Mesenchymal stem cell (in vitro differentiated cells and primary cell): ENCODE results near the gene RAMP3.
A peak's percentile ranks its signal among the peaks of the same experiment; 100 is the strongest.

Experiments used
- DNase-seq: peaks from one replicate; pipeline ENCODE4 v3.0.0-alpha.2; 2013
- H2AFZ ChIP-seq: one replicate; pipeline ENCODE4 v1.6.1; 2013; ENCODE audit warnings: low read depth, mild to moderate bottlenecking, control low read depth, inconsistent platforms, low read length, moderate library complexity
- H2AK5ac ChIP-seq: 2 replicates; pipeline ENCODE4 v1.6.1; 2013; ENCODE audit warnings: low read length, moderate library complexity, mild to moderate bottlenecking, inconsistent platforms; ENCODE audit not compliant: severe bottlenecking
- H2BK120ac ChIP-seq: one replicate; pipeline ENCODE4 v1.6.1; 2013; ENCODE audit warnings: low read depth, mild to moderate bottlenecking, inconsistent platforms, low read length, moderate library complexity
- H2BK12ac ChIP-seq, 2 experiments: one replicate each; pipeline ENCODE4 v1.6.1; 2013; ENCODE audit warnings: inconsistent platforms in 2 of 2, low read length in 2 of 2, mild to moderate bottlenecking in 2 of 2, moderate library complexity in 2 of 2, control low read depth in 1 of 2
- H2BK15ac ChIP-seq: one replicate; pipeline ENCODE4 v1.6.1; 2013; ENCODE audit warnings: mild to moderate bottlenecking, low read depth, inconsistent platforms; ENCODE audit not compliant: poor library complexity, severe bottlenecking
- H2BK5ac ChIP-seq: 2 replicates; pipeline ENCODE4 v1.6.1; 2013; ENCODE audit warnings: low read depth, mild to moderate bottlenecking, low read length, control low read depth, inconsistent platforms; ENCODE audit not compliant: poor library complexity, severe bottlenecking
- H3K14ac ChIP-seq, 2 experiments: one replicate each; pipeline ENCODE4 v1.6.1; 2013; ENCODE audit warnings: inconsistent platforms in 2 of 2, low read length in 2 of 2, control low read depth in 1 of 2, mild to moderate bottlenecking in 1 of 2, moderate library complexity in 1 of 2
- H3K18ac ChIP-seq, 2 experiments: one replicate each; pipeline ENCODE4 v1.6.1; 2013; ENCODE audit warnings: inconsistent platforms in 2 of 2, low read length in 2 of 2, control low read depth in 1 of 2, low read depth in 1 of 2, mild to moderate bottlenecking in 1 of 2
- H3K23ac ChIP-seq, 2 experiments: one replicate each; pipeline ENCODE4 v1.6.1; 2013; ENCODE audit warnings: inconsistent platforms in 2 of 2, low read length in 2 of 2, mild to moderate bottlenecking in 2 of 2, moderate library complexity in 2 of 2, control low read depth in 1 of 2
- H3K27ac ChIP-seq: 2 replicates; pipeline ENCODE4 v1.5.1; 2013; ENCODE audit warnings: mild to moderate bottlenecking, moderate library complexity, low read length, control low read depth, inconsistent platforms; ENCODE audit not compliant: poor library complexity, severe bottlenecking
- H3K27me3 ChIP-seq, 2 experiments: 2 replicates each; pipeline versions ENCODE4 v1.6.1 to v1.7.0; 2013; ENCODE audit warnings: low read length in 2 of 2, mild to moderate bottlenecking in 2 of 2, moderate library complexity in 2 of 2, control low read depth in 1 of 2, inconsistent platforms in 1 of 2; ENCODE audit not compliant: control insufficient read depth in 1 of 2, insufficient read depth in 1 of 2
- H3K36me3 ChIP-seq, 2 experiments: 2 replicates each; pipeline versions ENCODE4 v1.6.1 to v1.7.0; 2013; ENCODE audit warnings: low read length in 2 of 2, control low read depth in 1 of 2, inconsistent platforms in 1 of 2, low read depth in 1 of 2, mild to moderate bottlenecking in 1 of 2; ENCODE audit not compliant: insufficient read depth in 2 of 2, control insufficient read depth in 1 of 2
- H3K4ac ChIP-seq, 2 experiments: one replicate each; pipeline ENCODE4 v1.6.1; 2013; ENCODE audit warnings: inconsistent platforms in 2 of 2, low read length in 2 of 2, mild to moderate bottlenecking in 2 of 2, moderate library complexity in 2 of 2, control low read depth in 1 of 2, low read depth in 1 of 2
- H3K4me1 ChIP-seq: 2 replicates; pipeline ENCODE4 v1.6.1; 2013; ENCODE audit warnings: low read depth, low read length, control low read depth; ENCODE audit not compliant: control insufficient read depth, insufficient read depth
- H3K4me2 ChIP-seq: 2 replicates; pipeline ENCODE4 v1.6.1; 2013; ENCODE audit warnings: low read length, mild to moderate bottlenecking, inconsistent platforms; ENCODE audit not compliant: poor library complexity, severe bottlenecking
- H3K4me3 ChIP-seq, 2 experiments: 2 replicates each; pipeline versions ENCODE4 v1.5.1 to v1.7.0; 2013; ENCODE audit warnings: low read length in 2 of 2, mild to moderate bottlenecking in 2 of 2, control low read depth in 1 of 2, low read depth in 1 of 2; ENCODE audit not compliant: insufficient read depth in 1 of 2
- H3K79me1 ChIP-seq: replicated peaks from 2 replicates; pipeline ENCODE4 v1.6.1; 2013; ENCODE audit warnings: mild to moderate bottlenecking, control low read depth, low read length, inconsistent platforms; ENCODE audit not compliant: poor library complexity, severe bottlenecking
- H3K9ac ChIP-seq: 2 replicates; pipeline ENCODE4 v1.7.0; 2013; ENCODE audit warnings: mild to moderate bottlenecking, low read length, moderate library complexity
- H3K9me3 ChIP-seq: 2 replicates; pipeline ENCODE4 v1.7.0; 2013; ENCODE audit warnings: mild to moderate bottlenecking, low read length; ENCODE audit not compliant: control insufficient read depth
- H4K8ac ChIP-seq: one replicate; pipeline ENCODE4 v1.6.1; 2013; ENCODE audit warnings: inconsistent platforms, mild to moderate bottlenecking, low read length, moderate library complexity
- H4K91ac ChIP-seq: one replicate; pipeline ENCODE4 v1.6.1; 2013; ENCODE audit warnings: mild to moderate bottlenecking, low read length, inconsistent platforms
- WGBS: methylation state at CpG from one replicate; pipeline ENCODE4 v1.1.7; 2013; ENCODE audit warnings: mixed read lengths; 5-methylcytosine and 5-hydroxymethylcytosine counted together

The RAMP3 gene

DNA sequence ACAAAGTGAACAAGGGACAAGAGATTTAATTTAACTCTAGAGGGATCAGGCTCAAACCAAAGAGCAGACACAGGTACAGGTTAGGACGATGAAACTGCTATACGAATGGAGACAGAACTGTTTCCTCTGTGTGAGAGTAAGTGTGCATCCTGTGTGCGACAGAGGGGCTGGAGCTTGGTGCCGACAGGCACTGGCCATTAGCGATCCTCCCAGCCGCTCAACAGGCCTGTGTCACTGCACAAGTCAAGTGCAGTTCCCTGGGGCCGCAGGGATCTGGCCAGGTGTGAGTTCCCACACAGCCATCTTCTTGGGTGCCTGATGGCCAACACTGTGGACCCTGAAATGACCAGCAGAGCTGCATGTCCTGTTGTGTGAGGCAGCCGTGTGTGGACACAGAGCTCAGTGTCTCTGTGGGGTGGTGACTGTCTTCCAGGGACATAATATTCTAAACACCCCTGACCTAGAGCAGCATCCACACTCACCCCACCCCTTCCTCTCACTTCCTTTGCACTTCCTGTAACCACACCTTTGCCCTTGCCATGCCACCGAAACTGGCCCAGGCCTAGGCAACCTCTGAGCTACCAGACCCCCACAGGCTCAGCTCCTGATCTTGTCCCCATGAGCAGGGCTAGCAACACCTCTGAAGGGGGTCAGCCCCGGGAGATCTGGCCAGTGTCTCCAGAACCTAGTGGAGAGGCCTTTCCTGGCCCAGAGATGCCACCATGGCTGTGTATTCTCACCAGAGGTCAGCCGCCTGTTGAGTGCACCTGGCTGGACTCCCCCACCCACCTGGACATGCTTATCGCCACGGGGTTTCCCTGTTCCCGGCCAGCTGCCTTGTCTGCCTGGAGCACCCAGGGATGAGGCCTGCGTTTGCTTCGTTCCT lies 34.4 kb upstream of the RAMP3 start:
- Histone ChIP-seq H3K4ac (no peak overlapping the region), H3K18ac (no peak overlapping the region), H4K91ac (no peak overlapping the region), H3K9ac (no peak overlapping the region), H2BK15ac (no peak overlapping the region), H3K14ac (no peak overlapping the region), H4K8ac (no peak overlapping the region), H2BK12ac (no peak overlapping the region), H2BK5ac (no peak overlapping the region), H3K27me3 (peaks cover 3 to 10% of the 10 kb centered on the region in 2 experiments), H3K4me1 (no peaks in the 10 kb centered on the region), H2BK120ac (no peak overlapping the region), H3K23ac (no peak overlapping the region), H2AK5ac (no peak overlapping the region), H3K4me2 (no peak overlapping the region), H3K4me3 (no peak overlapping the region), H3K79me1 (no peaks in the 10 kb centered on the region), H2AFZ (peak overlapping the region; percentile 29), H3K36me3 (no peaks in the 10 kb centered on the region), H3K27ac (no peak overlapping the region), H3K9me3 (no peaks in the 10 kb centered on the region)
- WGBS = 88% methylated on average over 16 of the region's 16 CpGs
- no peak for DNase-seq

DNA sequence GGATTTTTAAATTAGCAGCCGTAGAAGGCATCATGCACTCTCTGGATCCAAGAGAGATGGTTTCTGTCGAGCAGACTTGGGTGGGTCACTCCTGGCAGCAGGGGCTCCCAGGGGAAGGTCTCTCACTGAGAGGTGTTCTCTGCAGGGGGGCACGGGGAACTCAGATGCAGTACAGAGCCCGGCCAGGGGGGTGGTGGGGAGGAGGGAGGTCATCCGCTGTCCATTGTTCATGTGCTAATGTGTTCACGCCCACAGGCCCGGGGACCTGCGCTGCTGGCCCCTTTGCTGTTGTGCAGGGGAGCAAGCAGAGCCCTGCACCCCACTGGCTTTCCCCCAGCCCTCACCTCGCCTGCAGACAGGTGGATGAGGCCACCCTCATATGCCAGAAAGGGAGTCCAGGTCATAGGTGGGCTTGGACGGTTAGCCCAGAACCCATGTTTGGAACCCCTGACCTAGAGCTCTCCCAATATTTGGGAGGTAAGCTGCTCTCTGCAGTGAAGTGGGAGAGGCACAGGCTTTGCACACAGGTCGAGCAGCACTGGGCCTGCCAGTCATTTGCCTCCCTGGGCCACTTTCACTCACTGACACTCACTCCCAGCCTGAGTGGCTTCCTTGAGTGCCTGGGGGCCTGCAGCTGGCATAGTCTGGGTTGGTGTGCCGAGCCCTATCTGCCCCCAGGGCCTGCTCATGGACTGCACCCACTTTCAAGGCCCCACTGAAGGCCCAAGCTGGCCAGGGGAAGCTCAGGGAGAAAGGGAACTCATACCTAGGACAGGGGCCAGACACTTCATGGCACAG lies 33.5 kb upstream of the RAMP3 start:
- Histone ChIP-seq H3K27ac (no peak overlapping the region), H3K4me1 (no peaks in the 10 kb centered on the region), H2BK5ac (no peak overlapping the region), H3K9ac (no peak overlapping the region), H3K4me2 (no peak overlapping the region), H3K14ac (no peak overlapping the region), H3K4ac (no peak overlapping the region), H4K91ac (no peak overlapping the region), H2BK15ac (no peak overlapping the region), H3K23ac (no peak overlapping the region), H2AFZ (no peak overlapping the region), H3K79me1 (no peaks in the 10 kb centered on the region), H2BK12ac (no peak overlapping the region), H3K9me3 (no peaks in the 10 kb centered on the region), H3K4me3 (no peak overlapping the region), H3K36me3 (no peaks in the 10 kb centered on the region), H3K27me3 (peaks cover 0 to 10% of the 10 kb centered on the region in 2 experiments), H3K18ac (no peak overlapping the region), H2BK120ac (no peak overlapping the region), H2AK5ac (no peak overlapping the region), H4K8ac (no peak overlapping the region)
- no peak for DNase-seq
- WGBS = 61% methylated on average over 12 of the region's 12 CpGs

DNA sequence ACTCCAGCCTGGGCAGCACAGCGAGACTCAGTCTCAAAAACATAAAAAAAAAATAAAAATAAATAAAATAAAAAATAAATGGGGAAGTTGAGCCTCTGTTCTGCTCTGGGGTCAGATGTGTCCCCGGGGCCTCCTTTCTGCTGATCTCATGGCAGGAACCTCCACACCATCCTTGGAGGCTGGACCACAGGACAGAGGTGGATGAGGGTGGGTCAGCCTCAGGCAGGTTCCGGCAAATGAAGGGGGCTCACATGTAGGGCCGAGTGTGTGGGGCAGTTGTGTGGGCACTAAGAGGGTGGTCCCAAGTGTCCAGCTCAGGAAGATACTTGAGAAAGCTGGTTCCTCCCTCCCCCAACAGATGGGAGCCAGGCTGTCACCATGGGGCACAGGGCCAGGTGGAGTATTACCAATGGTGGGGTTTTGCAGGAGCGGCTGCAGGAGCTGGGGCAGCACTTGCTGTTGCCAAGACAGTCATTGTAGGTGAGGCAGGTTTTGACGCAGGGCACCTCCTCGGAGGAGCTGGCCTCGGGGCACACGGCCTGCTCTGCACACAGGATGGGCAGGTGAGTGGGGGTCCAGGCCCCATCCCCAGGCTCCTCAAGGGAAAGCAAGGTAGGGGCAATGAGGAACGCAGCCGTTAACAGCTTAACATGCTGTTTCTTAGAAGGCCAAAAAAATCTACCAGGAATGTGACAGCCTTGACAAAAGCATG lies 32.2 kb upstream of the RAMP3 start:
- Histone ChIP-seq H3K4me3 (no peak overlapping the region), H2BK12ac (no peak overlapping the region), H2BK120ac (no peak overlapping the region), H3K9me3 (no peaks in the 10 kb centered on the region), H3K9ac (no peak overlapping the region), H3K79me1 (no peaks in the 10 kb centered on the region), H3K4ac (no peak overlapping the region), H3K27ac (no peak overlapping the region), H3K23ac (no peak overlapping the region), H2AK5ac (no peak overlapping the region), H2BK15ac (no peak overlapping the region), H3K27me3 (peaks cover 3 to 16% of the 10 kb centered on the region in 2 experiments), H2BK5ac (no peak overlapping the region), H3K4me2 (no peak overlapping the region), H4K8ac (no peak overlapping the region), H3K4me1 (no peaks in the 10 kb centered on the region), H4K91ac (no peak overlapping the region), H3K18ac (no peak overlapping the region), H3K14ac (no peak overlapping the region), H2AFZ (no peak overlapping the region), H3K36me3 (no peaks in the 10 kb centered on the region)
- no peak for DNase-seq
- WGBS = 95% methylated on average over 10 of the region's 11 CpGs

DNA sequence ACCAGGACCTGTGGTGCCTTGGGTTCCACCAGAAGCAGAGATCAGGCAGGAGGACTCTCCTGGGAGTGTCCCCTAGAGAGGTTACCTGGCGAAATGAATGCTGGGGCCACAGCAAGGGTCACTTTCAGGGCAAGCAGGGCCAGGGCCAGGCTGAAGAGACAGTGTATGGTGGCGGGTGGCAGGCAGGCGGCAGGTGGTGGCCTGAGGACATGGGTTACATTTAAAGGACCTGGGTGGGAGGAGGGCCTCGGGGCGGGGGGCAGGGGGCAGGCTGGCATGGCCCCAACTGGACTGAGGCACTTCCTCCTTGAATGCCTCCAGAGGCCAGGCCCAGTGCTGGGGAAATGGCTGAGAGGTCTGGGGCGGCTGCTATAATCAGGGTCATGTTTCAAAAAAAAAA lies 31.4 kb upstream of the RAMP3 start:
- H3K4ac ChIP-seq = no peak overlapping the region
- no peaks in the 10 kb centered on the region for H3K36me3 ChIP-seq
- H3K4me1 ChIP-seq = no peaks in the 10 kb centered on the region
- H3K18ac ChIP-seq = no peak overlapping the region
- no peak overlapping the region for H3K4me3 ChIP-seq
- H2BK15ac ChIP-seq = no peak overlapping the region
- H2BK5ac ChIP-seq = no peak overlapping the region
- H3K79me1 ChIP-seq = no peaks in the 10 kb centered on the region
- H3K27ac ChIP-seq = no peak overlapping the region
- H2BK120ac ChIP-seq = no peak overlapping the region
- no peaks in the 10 kb centered on the region for H3K9me3 ChIP-seq
- DNase-seq = no peak
- H3K9ac ChIP-seq = no peak overlapping the region
- no peak overlapping the region for H2AK5ac ChIP-seq
- H3K27me3 ChIP-seq = peaks cover 3 to 16% of the 10 kb centered on the region in 2 experiments
- no peak overlapping the region for H4K8ac ChIP-seq
- H3K23ac ChIP-seq = no peak overlapping the region
- 92% methylated on average over 6 of the region's 6 CpGs for WGBS
- no peak overlapping the region for H2AFZ ChIP-seq
- H3K14ac ChIP-seq = no peak overlapping the region
- no peak overlapping the region for H2BK12ac ChIP-seq
- no peak overlapping the region for H4K91ac ChIP-seq
- H3K4me2 ChIP-seq = no peak overlapping the region
